ENCODE results near the gene SLC8A2. TPM values are rescaled to one million over a fixed set of nuclear protein-coding genes. Genes with fewer than 3 reads are reported as not detected.

The SLC8A2 gene
- total RNA-seq, 1 donor from 2014 or later: 3.7 TPM

- no peak for DNase-seq (ENCODE audit: low spot score in 2 of 2, unreplicated experiment in 2 of 2)
- Mint-ChIP-seq H3K9me3 (no peaks in the 10 kb centered on the region), H3K27me3 (ENCODE audit: low read depth) (no peaks in the 10 kb centered on the region), H3K4me1 (no peaks in the 10 kb centered on the region), H3K36me3 (peaks cover 5% of the 10 kb centered on the region), H3K27ac (no peak overlapping the region), H3K4me3 (no peak overlapping the region)
- TF ChIP-seq CTCF (IDR thresholded peaks at IDR 0.05; ENCODE audit: unreplicated experiment): no peak
Observed at GRCh38 chr19:47503130-47503825, 31.6 kb upstream of the SLC8A2 start.

GRCh38 chr19:47499863-47500830 lies 28.5 kb upstream of the SLC8A2 start:
- Mint-ChIP-seq H3K9me3 (no peaks in the 10 kb centered on the region), H3K4me1 (no peaks in the 10 kb centered on the region), H3K36me3 (peaks cover 7% of the 10 kb centered on the region), H3K27ac (no peak overlapping the region), H3K27me3 (ENCODE audit: low read depth) (no peaks in the 10 kb centered on the region), H3K4me3 (no peak overlapping the region)
- TF ChIP-seq CTCF (IDR thresholded peaks at IDR 0.05; ENCODE audit: unreplicated experiment): no peak
- no peak for DNase-seq (ENCODE audit: low spot score in 2 of 2, unreplicated experiment in 2 of 2)

- Mint-ChIP-seq H3K36me3 (peaks cover 7% of the 10 kb centered on the region), H3K27ac (no peak overlapping the region), H3K27me3 (ENCODE audit: low read depth) (no peaks in the 10 kb centered on the region), H3K4me3 (no peak overlapping the region), H3K9me3 (no peaks in the 10 kb centered on the region), H3K4me1 (no peaks in the 10 kb centered on the region)
- no peak for TF ChIP-seq CTCF (IDR thresholded peaks at IDR 0.05; ENCODE audit: unreplicated experiment)
- no peak for DNase-seq (ENCODE audit: low spot score in 2 of 2, unreplicated experiment in 2 of 2)
Observed at GRCh38 chr19:47499371-47499770, 27.7 kb upstream of the SLC8A2 start.

- H3K27ac Mint-ChIP-seq: no peak overlapping the region
- TF ChIP-seq CTCF (IDR thresholded peaks at IDR 0.05; ENCODE audit: unreplicated experiment): no peak
Observed at GRCh38 chr19:47498561-47498960, 26.9 kb upstream of the SLC8A2 start.

GRCh38 chr19:47497821-47498520 lies 26.3 kb upstream of the SLC8A2 start:
- TF ChIP-seq CTCF (IDR thresholded peaks at IDR 0.05; ENCODE audit: unreplicated experiment): no peak
- no peak overlapping the region for H3K27ac Mint-ChIP-seq
- H3K27me3 Mint-ChIP-seq (ENCODE audit: low read depth): no peaks in the 10 kb centered on the region
- peaks cover 7% of the 10 kb centered on the region for H3K36me3 Mint-ChIP-seq
- no peak overlapping the region for H3K4me3 Mint-ChIP-seq
- DNase-seq (ENCODE audit: low spot score in 2 of 2, unreplicated experiment in 2 of 2): no peak
- no peaks in the 10 kb centered on the region for H3K4me1 Mint-ChIP-seq
- no peaks in the 10 kb centered on the region for H3K9me3 Mint-ChIP-seq

More at GRCh38 chr19:47498561-47498960, 26.9 kb upstream of the SLC8A2 start:
- Mint-ChIP-seq H3K27me3 (ENCODE audit: low read depth) (no peaks in the 10 kb centered on the region), H3K36me3 (peaks cover 7% of the 10 kb centered on the region), H3K9me3 (no peaks in the 10 kb centered on the region), H3K4me3 (no peak overlapping the region), H3K4me1 (no peaks in the 10 kb centered on the region)
- no peak for DNase-seq (ENCODE audit: low spot score in 2 of 2, unreplicated experiment in 2 of 2)

Measured in mesothelial cell of epicardium (in vitro differentiated cells).